Caco-2 (cell line): ENCODE results near the gene SLC12A8. TPM values are rescaled to one million over a fixed set of nuclear protein-coding genes. Genes with fewer than 3 reads are reported as not detected.

Source experiments
- BruUV-seq: library from RNA; stranded (reverse); fragments of 400-500 nt; replicated peaks from 2 replicates; lab custom pipeline; 2021; lab: Mats Ljungman, UMichigan
- CTCF ChIA-PET: fragments of 300-600 bp; sonication (Branson Sonifier 250); formaldehyde crosslinking; loops from one replicate; lab custom pipeline; 2022; ENCODE audit warnings: antibody characterized with exemption; lab: Charles Lee
- POLR2A ChIA-PET: fragments of 300-600 bp; sonication (Branson Sonifier 250); formaldehyde crosslinking; loops from one replicate; lab custom pipeline; 2022; ENCODE audit warnings: antibody characterized with exemption; lab: Charles Lee
- DNase-seq, 2 experiments: peaks; one replicate each; pipeline versions ENCODE4 v3.0.0 to v3.0.0-alpha.2; 2020 to 2022
- H3K27me3 ChIP-seq: replicated peaks from 2 replicates; pipeline ENCODE4 v1.6.0; 2011; ENCODE audit warnings: low read length; ENCODE audit not compliant: control insufficient read depth, insufficient read depth
- H3K36me3 ChIP-seq: 2 replicates; pipeline ENCODE4 v1.5.1; 2011; ENCODE audit warnings: low read length; ENCODE audit not compliant: control insufficient read depth, insufficient read depth
- H3K4me1 ChIP-seq: fragments of 250-450 bp; sonication (Bioruptor Pico); 2 replicates; pipeline ENCODE4 v1.5.1; 2020; ENCODE audit warnings: mild to moderate bottlenecking
- H3K4me3 ChIP-seq: 2 replicates; pipeline ENCODE4 v1.5.1; 2011; ENCODE audit warnings: low read depth, mild to moderate bottlenecking, control low read depth, low read length
- H3K9me3 ChIP-seq: fragments of 250-450 bp; sonication (Bioruptor Pico); 2 replicates; pipeline ENCODE4 v1.5.1; 2020; ENCODE audit warnings: mild to moderate bottlenecking, moderate library complexity
- H3K27ac Mint-ChIP-seq: one replicate; pipeline ENCODE4 v1.8.0; 2022; ENCODE audit warnings: mixed read lengths; ENCODE audit not compliant: unreplicated experiment
- H3K27me3 Mint-ChIP-seq: one replicate; pipeline ENCODE4 v1.8.0; 2022; ENCODE audit warnings: mixed read lengths; ENCODE audit not compliant: insufficient read depth, unreplicated experiment
- H3K36me3 Mint-ChIP-seq: one replicate; pipeline ENCODE4 v1.8.0; 2022; ENCODE audit warnings: mild to moderate bottlenecking, mixed read lengths; ENCODE audit not compliant: insufficient read depth, unreplicated experiment
- H3K4me1 Mint-ChIP-seq: one replicate; pipeline ENCODE4 v1.8.0; 2022; ENCODE audit warnings: low read depth, mixed read lengths; ENCODE audit not compliant: unreplicated experiment
- H3K4me3 Mint-ChIP-seq: one replicate; pipeline ENCODE4 v1.8.0; 2022; ENCODE audit warnings: mild to moderate bottlenecking, moderate library complexity, mixed read lengths; ENCODE audit not compliant: unreplicated experiment
- H3K9me3 Mint-ChIP-seq: one replicate; pipeline ENCODE4 v1.8.0; 2022; ENCODE audit warnings: mixed read lengths; ENCODE audit not compliant: unreplicated experiment
- intact Hi-C: fragments of 100-400 bp; cut with micrococcal nuclease; formaldehyde crosslinking; loops from one replicate; pipeline ENCODE4 v1.10.0; 2022; ENCODE audit not compliant: unreplicated experiment
- total RNA-seq: library from RNA; stranded (reverse); gene quantifications from 2 replicates; pipeline ENCODE4 v1.2.3, GENCODE V29; 2022
- TF ChIP-seq, protein P1 (sequence below), 2 experiments: fragments of 200-600 bp in 1 of 2; IDR thresholded peaks; 1 replicate in 1 of 2; 2 replicates in 1 of 2; pipeline versions ENCODE4 v1.5.1 to v1.8.0; 2011 to 2022; ENCODE audit warnings: antibody characterized with exemption in 1 of 2, control low read depth in 1 of 2, inconsistent platforms in 1 of 2, low read depth in 1 of 2, low read length in 1 of 2, mild to moderate bottlenecking in 1 of 2, moderate library complexity in 1 of 2; ENCODE audit not compliant: insufficient read depth in 1 of 2, severe bottlenecking in 1 of 2, unreplicated experiment in 1 of 2

Gene SLC12A8
- total RNA-seq, 1 experiment from 2014 or later: 23.3 TPM

DNA sequence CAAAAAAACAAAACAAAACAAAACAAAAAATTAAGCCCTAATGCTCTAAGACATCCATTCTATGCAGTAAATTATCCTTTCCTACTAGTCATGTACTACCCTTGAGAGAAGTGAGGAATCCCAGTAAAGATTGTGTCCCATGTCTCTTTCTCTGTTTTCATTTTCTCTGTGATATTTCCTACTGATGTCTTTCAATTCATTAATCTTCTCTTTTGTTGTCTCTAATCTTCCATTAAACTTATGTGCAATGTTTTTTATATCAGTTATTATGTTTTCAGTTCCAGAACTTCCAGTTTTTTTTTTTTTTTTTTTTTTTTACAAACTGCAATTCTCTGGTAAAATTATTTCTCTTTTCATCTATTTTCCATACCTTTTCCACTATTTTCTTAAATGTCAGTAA lies 44.1 kb upstream of the SLC12A8 start:
- Histone ChIP-seq H3K4me1 (no peaks in the 10 kb centered on the region), H3K36me3 (no peaks in the 10 kb centered on the region; the same call in 1 of the 2 replicates), H3K27me3 (no peaks in the 10 kb centered on the region), H3K9me3 (peaks cover 11% of the 10 kb centered on the region), H3K4me3 (no peak overlapping the region)
- Mint-ChIP-seq H3K27me3 (no peaks in the 10 kb centered on the region), H3K4me3 (no peak overlapping the region), H3K4me1 (no peaks in the 10 kb centered on the region), H3K36me3 (peaks cover 31% of the 10 kb centered on the region), H3K9me3 (peaks cover 17% of the 10 kb centered on the region), H3K27ac (peak overlapping the region; percentile 39)
- ChIA-PET POLR2A (no interaction called here), CTCF (no interaction called here)
- BruUV-seq: no TSS peak
- intact Hi-C loops: no loop called here
- DNase-seq: no peak
- TF ChIP-seq, protein P1, sequence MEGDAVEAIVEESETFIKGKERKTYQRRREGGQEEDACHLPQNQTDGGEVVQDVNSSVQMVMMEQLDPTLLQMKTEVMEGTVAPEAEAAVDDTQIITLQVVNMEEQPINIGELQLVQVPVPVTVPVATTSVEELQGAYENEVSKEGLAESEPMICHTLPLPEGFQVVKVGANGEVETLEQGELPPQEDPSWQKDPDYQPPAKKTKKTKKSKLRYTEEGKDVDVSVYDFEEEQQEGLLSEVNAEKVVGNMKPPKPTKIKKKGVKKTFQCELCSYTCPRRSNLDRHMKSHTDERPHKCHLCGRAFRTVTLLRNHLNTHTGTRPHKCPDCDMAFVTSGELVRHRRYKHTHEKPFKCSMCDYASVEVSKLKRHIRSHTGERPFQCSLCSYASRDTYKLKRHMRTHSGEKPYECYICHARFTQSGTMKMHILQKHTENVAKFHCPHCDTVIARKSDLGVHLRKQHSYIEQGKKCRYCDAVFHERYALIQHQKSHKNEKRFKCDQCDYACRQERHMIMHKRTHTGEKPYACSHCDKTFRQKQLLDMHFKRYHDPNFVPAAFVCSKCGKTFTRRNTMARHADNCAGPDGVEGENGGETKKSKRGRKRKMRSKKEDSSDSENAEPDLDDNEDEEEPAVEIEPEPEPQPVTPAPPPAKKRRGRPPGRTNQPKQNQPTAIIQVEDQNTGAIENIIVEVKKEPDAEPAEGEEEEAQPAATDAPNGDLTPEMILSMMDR (IDR thresholded peaks at IDR 0.05; ENCODE audit: insufficient read depth in 1 of 2, low read depth in 1 of 2, low read length in 1 of 2, severe bottlenecking in 1 of 2, unreplicated experiment in 1 of 2): no peak

DNA sequence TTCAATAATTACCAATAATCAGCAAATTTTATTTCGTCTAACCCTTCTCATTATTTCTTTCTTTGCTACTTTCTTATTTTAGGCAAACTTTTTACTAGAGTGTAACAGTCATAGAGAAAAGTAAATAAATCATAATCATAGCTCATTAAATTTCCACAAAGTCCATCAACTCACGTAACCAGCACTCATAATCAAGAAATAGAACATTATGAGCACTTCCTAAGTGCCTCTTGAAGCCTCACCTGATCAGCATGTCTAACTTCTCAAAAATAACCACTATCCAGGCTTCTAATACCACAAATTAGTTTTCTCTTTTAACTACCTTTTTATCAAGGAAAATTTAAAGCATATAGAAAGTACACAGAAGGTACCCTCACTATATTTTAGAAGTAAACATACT lies 38.4 kb upstream of the SLC12A8 start:
- CTCF ChIA-PET: no interaction called here
- POLR2A ChIA-PET: no interaction called here
- no peaks in the 10 kb centered on the region for H3K4me1 Mint-ChIP-seq
- H3K27ac Mint-ChIP-seq: no peak overlapping the region
- no peaks in the 10 kb centered on the region for H3K9me3 Mint-ChIP-seq
- H3K27me3 Mint-ChIP-seq: no peaks in the 10 kb centered on the region
- Histone ChIP-seq H3K4me1 (no peaks in the 10 kb centered on the region; the same call in 1 of the 2 replicates), H3K4me3 (no peak overlapping the region), H3K9me3 (no peaks in the 10 kb centered on the region), H3K27me3 (no peaks in the 10 kb centered on the region), H3K36me3 (no peaks in the 10 kb centered on the region)
- intact Hi-C loops: no loop called here
- BruUV-seq: no TSS peak
- DNase-seq: no peak
- TF ChIP-seq, protein P1 (IDR thresholded peaks at IDR 0.05; ENCODE audit: insufficient read depth in 1 of 2, low read depth in 1 of 2, low read length in 1 of 2, severe bottlenecking in 1 of 2, unreplicated experiment in 1 of 2): no peak
- H3K36me3 Mint-ChIP-seq: peaks cover 8% of the 10 kb centered on the region
- H3K4me3 Mint-ChIP-seq: no peak overlapping the region

DNA sequence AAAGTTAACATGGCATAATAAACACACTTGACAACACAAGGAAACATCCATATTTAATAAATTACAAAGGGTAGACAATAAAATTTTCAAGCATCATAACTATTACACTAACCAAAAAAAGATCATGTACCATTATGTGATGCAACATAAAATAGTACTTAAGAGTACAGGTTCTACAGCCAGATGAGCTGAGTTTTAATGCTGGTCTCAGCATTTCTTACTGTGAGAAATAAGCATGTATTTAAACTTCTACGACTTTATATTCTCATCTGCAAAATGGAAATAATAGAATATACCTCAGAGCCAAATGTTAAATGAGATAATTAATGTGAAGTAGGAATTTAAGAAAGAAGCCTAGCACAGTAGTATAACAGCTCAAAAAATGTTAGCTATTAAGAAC lies 33.7 kb upstream of the SLC12A8 start:
- Mint-ChIP-seq H3K4me1 (peaks cover 3% of the 10 kb centered on the region), H3K27ac (no peak overlapping the region), H3K9me3 (peaks cover 9% of the 10 kb centered on the region), H3K27me3 (no peaks in the 10 kb centered on the region), H3K36me3 (peaks cover 19% of the 10 kb centered on the region), H3K4me3 (no peak overlapping the region)
- H3K9me3 ChIP-seq: no peaks in the 10 kb centered on the region
- no peaks in the 10 kb centered on the region for H3K27me3 ChIP-seq
- BruUV-seq: no TSS peak
- TF ChIP-seq, protein P1 (IDR thresholded peaks at IDR 0.05; ENCODE audit: insufficient read depth in 1 of 2, low read depth in 1 of 2, low read length in 1 of 2, severe bottlenecking in 1 of 2, unreplicated experiment in 1 of 2): no peak
- POLR2A ChIA-PET: no interaction called here
- no peaks in the 10 kb centered on the region; the same call in 1 of the 2 replicates for H3K4me1 ChIP-seq
- intact Hi-C loops: no loop called here
- H3K36me3 ChIP-seq: no peaks in the 10 kb centered on the region
- CTCF ChIA-PET: no interaction called here
- no peak for DNase-seq
- no peak overlapping the region for H3K4me3 ChIP-seq
